ENCODE data around the gene CABLES1.

CABLES1 gene

GRCh38 chr18:23307567-23308295, 172.4 kb downstream of the CABLES1 start:
- no peak for TF ChIP-seq CTCF (IDR thresholded peaks at IDR 0.05; ENCODE audit: insufficient read depth, missing control alignments)
- no peak for DNase-seq (ENCODE audit: insufficient read length, low spot score)
- FAIRE-seq: no peak
